IPS DF 19.7 (cell line): ENCODE data around the gene NLRP3.
"Not testable (repeated sequence)": the region's sequence is repeated elsewhere in the genome, so short reads cannot be mapped to it uniquely, and the experiment has no call there.

Experiments
- DNase-seq: peaks from one replicate; pipeline ENCODE4 v3.0.0-alpha.2; 2013; ENCODE audit warnings: low read depth, low spot score

Gene NLRP3

DNA sequence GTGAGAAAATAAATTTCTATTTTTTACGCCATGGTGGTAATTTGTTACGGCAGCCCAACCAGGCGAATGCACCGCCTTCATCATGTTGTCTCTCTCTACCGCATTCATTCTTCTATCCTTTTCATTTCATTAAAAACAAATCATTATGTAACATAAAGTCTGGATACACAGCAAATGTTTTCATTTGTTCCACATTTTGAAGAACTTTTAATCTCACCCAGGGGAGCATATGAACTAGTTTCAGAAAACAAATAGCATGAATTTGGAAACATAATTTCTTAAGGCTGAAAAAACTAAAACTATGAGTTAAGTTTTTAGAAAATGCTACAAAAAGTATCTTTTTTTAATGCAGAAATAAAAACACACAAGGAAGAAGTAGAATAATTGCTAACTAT lies 53.2 kb downstream of the NLRP3 start:
- no peak for DNase-seq

DNA sequence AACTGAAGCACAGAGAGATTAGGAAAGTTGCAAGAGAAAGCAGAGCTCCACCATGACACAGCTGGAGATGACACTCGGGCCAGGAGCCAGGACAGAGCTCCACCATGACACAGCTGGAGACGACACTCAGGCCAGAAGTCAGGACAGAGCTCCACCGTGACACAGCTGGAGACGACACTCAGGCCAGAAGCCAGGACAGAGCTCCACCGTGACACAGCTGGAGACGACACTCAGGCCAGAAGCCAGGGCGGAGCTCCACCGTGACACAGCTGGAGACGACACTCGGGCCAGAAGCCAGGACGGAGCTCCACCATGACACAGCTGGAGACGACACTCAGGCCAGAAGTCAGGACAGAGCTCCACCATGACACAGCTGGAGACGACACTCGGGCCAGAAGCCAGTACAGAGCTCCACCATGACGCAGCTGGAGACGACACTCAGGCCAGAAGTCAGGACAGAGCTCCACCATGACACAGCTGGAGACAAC lies 55.0 kb downstream of the NLRP3 start:
- DNase-seq = not testable (repeated sequence)

GRCh38 chr1:247471445-247472016 lies 55.6 kb downstream of the NLRP3 start:
- no peak for DNase-seq

DNA sequence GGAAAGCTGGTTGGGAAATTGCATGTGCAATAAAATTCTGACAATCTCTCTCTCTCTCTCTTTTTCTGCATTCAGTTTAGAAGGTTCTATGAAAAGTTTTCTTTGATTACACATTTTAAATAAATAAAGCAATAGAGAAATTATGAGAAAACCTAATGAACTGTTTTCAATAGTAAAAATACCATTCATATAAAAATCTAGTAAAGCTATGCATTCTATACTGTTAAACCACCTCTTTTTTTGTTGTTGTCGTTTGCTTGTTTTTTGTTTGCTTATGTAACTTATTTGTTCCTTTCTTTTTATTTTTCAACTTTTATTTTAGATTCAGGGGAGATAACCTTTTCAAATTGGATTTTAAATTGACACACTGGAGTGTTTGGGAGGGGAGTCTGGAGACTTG lies 56.1 kb downstream of the NLRP3 start:
- no peak for DNase-seq

DNA sequence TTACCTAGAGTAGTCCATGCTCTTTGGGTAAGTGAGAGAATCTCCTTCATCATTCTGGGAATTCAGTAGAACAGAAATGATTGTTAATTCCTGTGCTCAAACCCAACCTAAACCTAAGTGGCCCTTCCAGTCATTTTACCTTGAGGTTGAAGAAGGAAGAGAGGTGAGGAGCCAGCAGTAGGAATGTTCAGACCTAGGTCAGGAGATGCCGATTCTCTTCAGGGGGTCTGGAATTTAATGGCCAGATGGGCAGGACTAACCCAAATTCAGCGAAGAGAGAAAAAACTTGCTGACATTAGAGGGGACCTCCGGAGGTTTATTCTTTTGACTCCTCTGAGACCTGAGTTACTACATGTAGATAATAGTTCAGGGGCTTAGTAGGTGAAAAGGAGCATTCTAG lies 58.4 kb downstream of the NLRP3 start:
- DNase-seq = no peak

- DNase-seq = no peak
Measured at GRCh38 chr1:247475793-247476192, 59.8 kb downstream of the NLRP3 start.

- DNase-seq = not testable (repeated sequence)
Measured at GRCh38 chr1:247476328-247477058, 60.5 kb downstream of the NLRP3 start.

DNA sequence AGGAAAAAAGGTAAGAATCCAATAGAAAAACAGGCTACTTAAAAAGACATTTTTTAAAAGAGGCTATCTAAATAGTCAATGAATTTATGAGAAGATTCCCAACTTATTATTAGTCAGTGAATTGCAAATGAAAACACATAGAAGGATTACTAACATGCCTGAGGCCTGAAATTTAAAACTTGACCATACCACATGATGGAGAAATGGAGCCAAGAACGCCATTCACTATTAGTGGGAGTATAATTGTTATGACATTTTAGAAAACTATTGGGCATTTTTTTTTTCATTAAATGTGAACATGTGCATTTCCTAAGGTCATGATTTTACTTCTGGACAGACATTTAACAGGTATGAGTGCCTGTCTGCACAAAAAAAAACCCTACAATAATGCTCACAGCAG lies 66.8 kb downstream of the NLRP3 start:
- DNase-seq = no peak

DNA sequence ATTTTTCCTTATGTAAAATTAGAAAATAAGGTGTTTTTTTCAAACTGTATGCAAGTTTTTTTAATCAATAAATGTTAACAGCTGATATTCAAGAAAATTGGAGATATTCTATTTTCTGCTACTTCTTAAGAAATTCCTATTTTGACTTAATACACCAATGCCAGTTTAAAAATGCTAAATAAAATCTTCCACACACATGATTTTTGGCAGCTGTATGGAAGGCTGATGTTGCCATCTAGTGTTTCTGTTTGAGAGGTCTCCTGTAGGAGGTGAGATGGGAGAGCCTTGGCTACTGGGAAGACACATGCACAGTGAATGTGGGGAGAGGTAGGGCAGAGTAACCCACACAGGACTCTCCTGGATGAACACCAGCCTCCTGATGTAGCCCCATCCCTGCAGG lies 71.1 kb downstream of the NLRP3 start:
- peak; percentile 12 for DNase-seq

GRCh38 chr1:247491328-247491727 lies 75.4 kb downstream of the NLRP3 start:
- DNase-seq = no peak

DNA sequence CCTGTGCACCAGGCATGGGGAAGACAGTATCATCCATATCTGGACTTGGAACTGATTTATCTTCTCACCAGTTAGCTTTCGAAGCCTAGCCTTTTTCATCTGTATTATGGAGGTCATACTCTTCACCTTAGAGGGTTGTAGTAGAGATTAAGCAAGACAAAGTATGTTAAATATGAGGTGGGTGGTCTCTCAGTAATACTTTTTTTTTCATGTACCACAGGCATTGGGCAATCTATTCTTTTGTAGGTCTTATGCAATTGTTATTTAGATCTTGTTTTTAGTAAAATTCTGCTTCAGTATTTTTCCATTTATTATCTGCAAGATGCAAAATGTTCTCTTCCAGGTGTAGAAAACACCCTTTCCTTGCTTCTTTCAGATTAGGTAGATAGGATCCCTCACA lies 77.1 kb downstream of the NLRP3 start:
- DNase-seq = no peak

DNA sequence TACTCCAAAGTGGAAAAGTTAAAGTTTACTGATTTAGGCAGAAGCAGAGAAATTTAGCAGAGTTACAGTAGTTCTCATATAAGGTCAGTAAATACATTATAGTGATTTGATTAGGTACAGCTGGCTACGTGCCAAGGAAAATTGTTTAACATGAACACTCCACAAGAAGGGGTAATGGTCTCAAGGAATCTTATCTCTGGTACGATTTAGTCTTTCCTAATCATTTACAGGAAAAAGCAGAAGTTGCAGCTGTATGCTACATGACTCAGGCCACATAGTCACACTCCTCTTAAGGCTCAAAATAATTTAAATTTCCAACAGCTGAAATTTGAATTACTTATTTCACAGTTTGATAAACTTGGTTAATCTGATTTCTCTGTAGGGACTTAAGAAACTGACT lies 78.8 kb downstream of the NLRP3 start:
- DNase-seq = no peak

DNA sequence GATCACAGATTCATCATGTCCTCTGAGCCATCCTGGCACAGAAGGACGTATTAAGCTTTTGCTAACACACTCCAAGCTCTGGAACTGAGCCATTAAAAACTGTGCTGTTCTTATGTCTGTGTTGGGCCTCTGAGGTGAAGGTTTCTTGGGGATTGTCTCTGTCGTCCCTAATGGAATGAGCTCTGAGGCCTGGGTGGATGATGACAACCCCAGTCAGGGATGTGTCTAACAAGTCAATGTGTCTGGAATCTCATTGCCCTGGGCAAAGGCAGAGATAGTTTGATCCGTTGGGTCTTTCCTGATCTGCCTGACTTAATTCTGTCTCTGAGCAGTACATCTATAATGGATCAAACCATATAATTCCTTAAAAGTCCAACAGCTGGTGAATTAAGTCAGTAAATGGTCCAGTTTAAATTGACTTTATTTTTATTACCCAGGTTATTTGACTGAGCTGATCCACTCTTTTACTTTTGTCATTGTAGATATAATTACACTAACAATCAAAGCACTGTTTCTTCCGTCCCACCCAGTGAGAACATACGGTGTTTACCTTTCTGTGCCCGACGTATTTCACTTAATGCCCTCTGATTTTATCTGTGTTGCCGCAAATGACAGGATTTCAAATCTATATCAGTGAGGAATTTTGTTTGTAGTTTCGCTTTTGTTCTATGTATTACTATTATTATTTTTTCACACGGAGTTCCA lies 80.8 kb downstream of the NLRP3 start:
- no peak for DNase-seq
